ENCODE data around the gene SPINK2.
A peak's percentile ranks its signal among the peaks of the same experiment; 100 is the strongest.

The SPINK2 gene

GRCh38 chr4:56799824-56800756 is 21.4 kb downstream of the SPINK2 start:
- peak; percentile 68 for DNase-seq

- DNase-seq, result no peak
Observed at GRCh38 chr4:56799161-56799759, 22.2 kb downstream of the SPINK2 start.

- no peak for DNase-seq
Observed at GRCh38 chr4:56796211-56796610, 25.3 kb downstream of the SPINK2 start.

DNA sequence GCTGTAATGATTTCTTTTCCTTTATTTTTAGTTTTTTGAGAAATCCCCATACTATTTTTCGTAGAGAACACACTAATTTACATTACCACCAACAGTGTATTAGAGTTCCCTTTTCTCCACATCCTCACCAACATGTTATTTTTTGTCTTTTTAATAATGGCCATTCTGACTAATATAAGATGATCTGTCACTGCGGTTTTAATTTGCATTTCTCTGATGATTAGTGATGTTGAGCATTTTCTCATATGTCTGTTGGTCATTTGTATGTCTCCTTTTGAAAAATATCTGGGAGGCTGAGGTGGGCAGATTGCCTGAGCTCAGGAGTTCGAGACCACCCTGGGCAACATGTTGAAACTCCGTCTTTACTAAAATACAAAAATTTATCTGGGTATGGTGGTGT is 30.2 kb downstream of the SPINK2 start:
- no peak for DNase-seq

DNA sequence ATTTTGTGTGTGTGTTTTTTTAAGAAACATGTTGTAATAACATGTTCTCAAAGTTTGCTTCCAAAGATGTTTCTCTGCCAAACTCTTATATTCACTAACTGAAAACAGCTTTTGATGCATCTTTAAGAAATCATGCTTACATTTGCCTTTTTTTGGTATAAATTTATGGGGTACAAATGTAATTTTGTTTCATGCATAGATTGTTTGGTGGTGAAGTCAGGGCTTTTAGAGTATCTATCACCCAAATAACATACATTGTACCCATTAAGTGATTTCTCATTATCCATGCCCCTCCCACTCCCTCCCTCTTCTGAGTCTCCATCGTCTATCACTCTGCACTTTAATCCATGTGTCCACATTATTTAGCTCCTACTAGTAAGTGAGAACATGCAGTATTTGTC is 30.8 kb downstream of the SPINK2 start:
- no peak for DNase-seq

- no peak for DNase-seq
Observed at GRCh38 chr4:56788081-56788480, 33.4 kb downstream of the SPINK2 start.

DNA sequence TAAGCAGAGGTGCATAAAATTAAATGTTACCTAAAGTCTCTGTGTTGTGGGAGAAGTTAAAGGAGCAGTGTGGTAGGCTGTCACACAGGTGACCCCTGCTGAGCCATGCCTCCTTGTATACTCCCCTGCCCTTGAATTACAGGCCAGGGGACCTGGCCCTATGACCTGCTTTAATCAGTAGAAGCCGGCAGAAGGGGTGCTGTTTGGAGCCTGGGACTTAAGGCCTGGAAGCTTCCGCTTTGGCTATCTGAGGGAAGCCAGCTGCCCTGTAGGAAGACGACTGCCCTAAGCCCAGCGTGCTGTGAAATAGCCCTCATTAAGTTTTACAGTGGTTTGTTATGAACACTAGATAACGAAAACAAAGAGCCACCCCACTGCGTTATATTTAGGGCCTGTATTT is 34.1 kb downstream of the SPINK2 start:
- DNase-seq, result no peak

DNA sequence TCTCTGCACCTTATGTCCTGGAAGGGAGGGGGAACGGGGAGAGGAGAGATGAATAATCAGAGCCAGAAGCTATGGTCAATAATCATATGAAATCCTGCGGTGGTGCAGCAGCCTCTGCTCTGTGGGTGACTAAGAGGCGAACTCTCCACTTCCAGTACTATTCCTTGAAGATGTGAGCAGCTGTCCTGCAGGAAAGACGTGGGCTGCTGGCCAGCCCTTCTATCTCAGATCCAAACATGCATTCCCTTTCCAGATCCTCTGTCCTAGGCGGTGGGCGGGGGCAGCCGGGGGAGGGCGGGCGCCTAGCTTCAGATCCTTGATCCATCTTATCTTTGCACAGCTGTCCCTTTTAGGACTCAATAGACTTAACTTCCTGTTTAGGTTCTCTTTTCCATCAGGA is 34.5 kb downstream of the SPINK2 start:
- DNase-seq, result no peak

- no peak for DNase-seq
Observed at GRCh38 chr4:56783986-56784385, 37.5 kb downstream of the SPINK2 start.

GRCh38 chr4:56782019-56782418 is 39.5 kb downstream of the SPINK2 start:
- DNase-seq, result no peak

- DNase-seq, result no peak
Observed at GRCh38 chr4:56773346-56773745, 48.2 kb downstream of the SPINK2 start.

DNA sequence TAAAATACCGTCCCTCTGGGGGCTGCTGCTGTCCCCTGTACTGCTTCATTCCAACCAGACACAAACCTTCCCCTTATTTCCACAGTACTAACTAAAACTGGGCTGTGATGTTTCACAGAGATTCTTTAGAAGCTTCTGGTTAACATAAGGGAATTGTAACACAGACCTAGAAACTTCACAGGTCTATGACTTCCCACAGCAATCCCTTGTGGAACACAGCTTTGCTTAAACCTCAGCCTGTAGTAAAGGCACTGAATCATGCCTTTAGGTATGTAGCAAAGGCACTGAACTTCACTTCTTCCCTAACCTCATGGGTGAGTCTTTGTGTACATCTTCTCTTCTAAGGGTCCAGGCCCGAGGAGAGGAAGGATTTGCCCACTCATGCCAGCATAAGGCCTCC is 49.4 kb downstream of the SPINK2 start:
- no peak for DNase-seq

GRCh38 chr4:56768763-56769162 is 52.7 kb downstream of the SPINK2 start:
- no peak for DNase-seq

DNA sequence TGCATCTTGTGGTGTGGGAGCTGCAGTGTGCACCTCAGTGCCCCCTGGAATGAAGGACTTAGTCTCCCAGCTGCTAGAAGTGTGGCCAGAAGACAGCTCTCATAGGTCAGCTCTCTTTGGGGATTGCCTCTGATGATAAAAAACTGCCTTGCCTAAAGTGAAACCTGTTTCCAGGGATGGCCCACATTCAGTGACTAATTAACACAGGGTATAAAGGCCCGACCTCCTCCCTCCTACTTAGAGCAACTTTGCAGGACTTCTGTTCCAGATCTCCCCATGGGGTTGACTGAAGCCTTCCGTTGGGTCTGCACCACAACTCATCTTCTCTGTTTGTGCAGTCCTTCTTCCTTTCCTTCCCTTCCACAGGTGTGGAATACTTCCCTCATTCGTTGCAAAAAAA is 53.2 kb downstream of the SPINK2 start:
- DNase-seq, result no peak

DNA sequence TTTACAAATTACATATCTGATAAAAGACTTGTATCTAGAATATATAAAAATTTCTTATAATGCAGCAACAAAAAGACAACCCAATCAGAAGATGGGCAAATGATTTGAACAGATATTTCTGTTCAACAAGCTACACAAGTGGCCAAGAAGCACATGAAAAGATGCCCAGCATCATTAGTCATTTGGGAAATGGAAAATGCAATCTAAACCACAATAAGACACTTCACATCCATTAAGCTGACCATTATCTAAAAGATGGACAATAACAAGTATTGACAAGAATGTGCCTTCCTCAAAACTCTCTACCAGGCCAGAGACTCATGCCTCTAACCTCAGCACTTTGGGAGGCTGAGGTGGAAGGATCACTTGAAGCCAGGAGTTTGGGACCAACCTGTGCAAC is 53.9 kb downstream of the SPINK2 start:
- no peak for DNase-seq

DNA sequence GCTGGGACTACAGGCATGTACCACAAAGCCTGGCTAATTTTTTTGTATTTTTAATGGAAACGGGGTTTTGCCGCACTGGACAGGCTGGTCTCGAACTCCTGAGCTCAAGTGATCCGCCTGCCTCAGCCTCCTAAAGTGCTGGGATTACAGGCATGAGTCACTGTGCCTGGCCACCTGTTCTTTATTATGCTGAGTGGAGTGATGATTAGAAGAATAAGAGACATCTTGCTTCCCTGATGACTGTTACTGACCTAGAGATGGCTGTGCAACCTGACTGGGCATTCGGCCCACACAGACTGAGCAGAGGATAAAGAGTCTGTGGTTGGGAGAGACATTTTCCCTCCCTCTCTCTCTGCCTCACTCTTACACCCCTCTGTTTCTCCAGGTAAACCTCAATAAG is 56.7 kb downstream of the SPINK2 start:
- no peak for DNase-seq

GRCh38 chr4:56764223-56764622 is 57.3 kb downstream of the SPINK2 start:
- DNase-seq, result no peak

GRCh38 chr4:56762484-56763250 is 58.8 kb downstream of the SPINK2 start:
- DNase-seq, result no peak

DNA sequence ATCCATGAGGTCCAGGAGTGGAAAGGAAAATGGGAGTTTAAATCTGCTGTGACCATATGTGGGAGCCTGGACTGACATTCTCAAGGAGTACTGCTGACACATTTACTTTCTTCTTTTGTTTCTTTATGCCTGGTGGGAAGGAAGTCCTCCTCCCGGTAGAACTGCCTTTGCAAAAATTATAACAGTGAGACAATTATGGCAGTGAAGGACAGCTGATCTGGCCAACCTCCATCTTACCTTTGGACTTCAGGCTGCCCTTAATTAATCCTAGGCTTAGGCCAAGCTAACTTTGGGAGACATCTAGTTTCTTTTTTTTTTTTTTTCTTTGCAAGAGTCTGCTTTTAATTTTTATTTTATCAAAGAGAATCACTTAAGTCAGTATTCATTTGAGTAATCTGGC is 61.3 kb downstream of the SPINK2 start:
- DNase-seq, result no peak

Data from NCI-H1092 (cell line).